GM18517 (cell line): ENCODE results near the gene RHBDD1.

Source experiments
- ATAC-seq: cut with Tn5 transposase; IDR thresholded peaks from one replicate; pipeline ENCODE4 v1.9.1; 2021; ENCODE audit warnings: mild to moderate bottlenecking, moderate library complexity; ENCODE audit not compliant: unreplicated experiment

Gene RHBDD1

DNA sequence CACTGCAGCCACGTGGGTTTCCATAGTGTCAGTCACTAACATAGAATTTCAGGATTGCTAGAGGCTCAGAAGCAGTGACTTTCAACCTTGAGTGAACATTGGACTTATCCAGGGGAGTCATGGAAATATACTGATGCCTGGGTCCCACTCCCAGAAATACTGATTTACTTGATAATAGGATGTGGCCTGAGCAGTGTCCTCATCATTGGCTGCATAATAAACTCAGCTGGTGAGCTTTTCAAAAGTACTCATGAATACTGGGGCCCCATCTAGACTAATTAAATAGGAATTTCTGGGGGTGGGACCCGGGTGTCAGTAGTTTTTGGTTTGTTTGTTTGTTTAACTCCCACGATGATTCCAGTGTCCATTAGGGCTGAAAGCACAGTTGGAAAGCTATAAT is 186.8 kb downstream of the RHBDD1 start:
- no peak for ATAC-seq

GRCh38 chr2:227025510-227025909 is 189.7 kb downstream of the RHBDD1 start:
- peak; percentile 76 for ATAC-seq

- no peak for ATAC-seq
Observed at GRCh38 chr2:227029426-227030105, 193.7 kb downstream of the RHBDD1 start.

DNA sequence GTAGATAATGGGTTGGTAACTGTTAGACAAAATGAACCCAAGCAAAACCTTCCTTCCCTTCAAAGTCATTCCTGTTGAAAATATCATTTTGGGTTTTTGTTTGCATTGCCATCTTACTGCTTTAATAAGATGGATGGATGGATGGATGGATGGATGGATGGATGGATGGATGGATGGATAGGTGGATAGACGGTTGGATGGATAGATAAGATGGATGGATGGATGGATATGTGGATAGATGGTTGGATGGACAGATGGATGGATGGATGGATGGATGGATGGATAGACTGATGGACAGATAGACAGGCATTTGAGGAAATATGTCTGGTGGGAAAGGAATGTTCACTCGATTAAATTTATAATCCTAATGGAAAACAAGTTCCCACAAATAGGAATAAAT is 194.9 kb downstream of the RHBDD1 start:
- no peak for ATAC-seq

DNA sequence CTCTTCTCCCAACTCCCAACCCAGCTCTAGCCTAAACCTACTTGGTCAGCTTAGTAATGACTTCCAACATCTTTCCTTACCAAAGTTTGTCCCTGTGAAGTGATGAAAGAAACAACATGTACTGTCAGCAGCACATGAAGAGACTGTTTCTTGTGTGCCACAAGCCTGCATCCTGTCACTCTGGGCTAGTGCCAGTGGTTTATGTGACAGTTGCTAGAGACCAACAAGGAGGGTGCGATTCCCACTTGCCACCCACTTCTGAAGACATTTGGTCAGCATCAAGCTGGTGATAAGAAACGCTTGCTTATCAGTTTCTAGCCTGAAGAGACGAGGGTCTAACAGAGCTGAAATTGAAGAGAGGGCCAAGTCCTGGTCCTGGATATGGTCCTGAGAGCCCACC is 195.5 kb downstream of the RHBDD1 start:
- no peak for ATAC-seq

DNA sequence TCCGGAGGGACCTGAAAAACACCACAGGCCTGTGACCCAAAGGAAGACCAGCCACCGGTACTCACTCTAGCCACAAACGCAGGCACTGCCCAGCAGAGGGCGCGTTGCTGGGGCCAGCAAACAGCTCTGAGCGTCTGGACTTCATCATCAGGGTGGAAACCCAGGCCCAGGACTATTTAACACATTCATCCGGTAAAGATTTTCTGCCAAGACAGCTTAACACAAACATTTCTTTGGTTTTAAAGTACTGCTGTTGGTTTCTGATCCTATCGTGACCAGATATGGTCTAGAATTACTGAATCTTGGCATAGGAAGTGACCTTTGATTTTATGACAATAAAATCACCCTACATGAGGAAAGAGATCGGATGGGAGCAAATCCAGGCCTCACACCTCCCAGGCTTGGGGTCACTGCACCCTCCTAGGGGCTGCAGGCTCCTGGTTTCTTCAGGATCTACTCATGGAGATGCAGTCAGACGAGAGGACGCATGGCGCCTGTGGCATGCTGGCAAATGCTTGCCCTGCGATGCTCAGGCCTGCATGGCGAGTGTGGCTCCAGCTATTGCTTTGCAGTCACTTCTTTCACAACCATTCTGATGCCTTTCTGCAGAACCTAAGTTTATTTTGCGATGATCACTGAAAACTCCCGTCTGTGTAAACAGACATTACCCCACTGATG is 197.8 kb downstream of the RHBDD1 start:
- peak; percentile 69 for ATAC-seq

- ATAC-seq, result no peak
Observed at GRCh38 chr2:227035711-227036367, 200.0 kb downstream of the RHBDD1 start.

GRCh38 chr2:227036527-227036926 is 200.7 kb downstream of the RHBDD1 start:
- no peak for ATAC-seq

DNA sequence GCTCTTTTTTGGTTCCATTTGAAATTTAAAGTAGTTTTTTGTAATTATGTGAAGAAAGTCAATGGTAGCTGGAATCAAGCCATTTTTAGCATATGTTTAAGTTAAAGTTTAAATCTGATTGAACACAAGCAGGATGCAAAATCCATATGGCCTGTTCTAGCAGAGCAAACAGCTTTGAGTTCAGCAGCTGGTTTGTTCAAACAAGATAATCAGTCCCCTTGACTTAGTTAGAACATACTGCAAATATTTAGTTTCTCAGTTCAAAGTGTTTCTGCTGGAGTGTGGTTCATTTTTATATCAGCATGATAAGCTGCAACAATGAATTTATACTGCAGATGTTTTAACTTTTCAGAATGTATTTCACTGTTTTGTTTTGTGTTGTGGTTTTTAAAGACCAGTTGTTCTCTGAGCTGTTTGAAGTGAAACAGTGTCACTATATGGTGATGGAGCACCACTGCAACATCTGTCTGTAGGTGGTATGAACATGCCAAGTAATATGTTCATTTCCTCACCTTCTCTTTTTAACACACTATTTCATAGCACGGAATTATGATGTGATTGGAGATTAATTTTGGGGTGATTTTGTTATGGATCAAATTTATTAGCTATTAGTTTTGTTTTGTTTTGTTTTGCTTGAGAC is 202.8 kb downstream of the RHBDD1 start:
- no peak for ATAC-seq

DNA sequence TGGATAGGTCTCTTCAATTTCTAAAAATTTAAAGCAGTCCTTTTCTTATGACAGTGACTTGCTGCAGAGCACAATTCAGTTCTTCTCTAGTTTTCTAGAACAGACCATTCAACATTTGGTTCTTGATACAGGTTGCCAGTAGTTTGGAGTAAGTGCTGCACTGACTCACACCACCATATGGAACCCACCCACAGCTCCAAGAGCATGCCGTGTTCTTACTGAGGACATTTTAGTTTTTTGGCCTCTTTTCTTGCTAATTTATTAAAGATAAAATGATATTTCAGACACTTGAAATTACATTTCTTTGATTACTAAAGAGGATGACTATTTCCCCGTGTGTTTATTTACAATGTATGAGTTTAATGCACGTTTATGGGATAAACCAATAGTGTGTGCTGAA is 208.1 kb downstream of the RHBDD1 start:
- ATAC-seq, result no peak
